ENCODE data around the gene ZIM2. TPM values are rescaled to one million over a fixed set of nuclear protein-coding genes. Genes with fewer than 3 reads are reported as not detected.

The ZIM2 gene
- total and polyA plus RNA-seq, 9 of the 15 experiments (the other 6 are each of a cell fraction or from before 2014, with no cell fraction given) = not detected

GRCh38 chr19:56832352-56832928 lies 8.1 kb downstream of the ZIM2 start:
- Histone ChIP-seq H3K4me3 (no peak overlapping the region), H3K9me3 (replicated peaks; ENCODE audit: control insufficient read depth, insufficient read depth, low read depth, low read length) (no peaks in the 10 kb centered on the region; the same call in 1 of the 2 replicates), H3K36me3 (ENCODE audit: control insufficient read depth, insufficient read depth, low read length) (no peaks in the 10 kb centered on the region), H4K20me1 (replicated peaks; ENCODE audit: control insufficient read depth, insufficient read depth, low read length) (no peaks in the 10 kb centered on the region), H3K27me3 (ENCODE audit: control insufficient read depth in 2 of 2, insufficient read depth in 2 of 2, low read length in 2 of 2) (no peaks in the 10 kb centered on the region), H3K9me1 (ENCODE audit: control insufficient read depth, insufficient read depth, low read length) (no peaks in the 10 kb centered on the region), H3K4me1 (replicated peaks in 1 of 2; ENCODE audit: control insufficient read depth in 2 of 2, insufficient read depth in 2 of 2, low read length in 2 of 2) (no peaks in the 10 kb centered on the region), H3K4me2 (ENCODE audit: insufficient read depth, low read length) (no peak overlapping the region), H3K9ac (ENCODE audit: insufficient read depth in 1 of 2, low read depth in 2 of 2, low read length in 2 of 2) (no peak overlapping the region), H3K27ac (ENCODE audit: extremely low read depth, low read depth, low read length) (no peak overlapping the region), H2AFZ (ENCODE audit: low read depth, low read length) (no peak overlapping the region), H3K79me2 (ENCODE audit: control insufficient read depth, insufficient read depth, low read length) (no peaks in the 10 kb centered on the region)
- in situ Hi-C loops (cut with MboI) = no loop called here
- intact Hi-C loops (cut with micrococcal nuclease) = no loop called here
- POLR2A ChIA-PET = no interaction called here
- BruUV-seq (replicated peaks) = no TSS peak
- FAIRE-seq = no peak
- WGBS (ENCODE audit: insufficient coverage, low coverage, missing lambda C conversion rate) = 0% methylated on average over 5 of the region's 5 CpGs
- no peak for ATAC-seq
- CTCF ChIA-PET (ENCODE audit: low intra/inter-chr PET ratio) = no interaction called here
- TF ChIP-seq ARID2 (IDR thresholded peaks at IDR 0.05) (no peak), OTX1 (CRISPR knock-in tag; IDR thresholded peaks at IDR 0.05) (no peak), HDAC6 (IDR thresholded peaks at IDR 0.05; ENCODE audit: low read depth, low read length) (no peak), ZNF75A (CRISPR knock-in tag; IDR thresholded peaks at IDR 0.05) (no peak), E2F6 (IDR thresholded peaks at IDR 0.05; ENCODE audit: borderline replicate concordance in 1 of 2, extremely low read depth in 1 of 2, insufficient read depth in 1 of 2, insufficient read length in 1 of 2, low read depth in 1 of 2, low read length in 1 of 2, poor library complexity in 1 of 2, severe bottlenecking in 1 of 2) (no peak), ZNF699 (CRISPR knock-in tag; IDR thresholded peaks at IDR 0.05; ENCODE audit: insufficient replicate concordance) (no peak), FOXO4 (CRISPR knock-in tag; IDR thresholded peaks at IDR 0.05) (no peak), TGIF2 (CRISPR knock-in tag; IDR thresholded peaks at IDR 0.05) (no peak), SIRT6 (IDR thresholded peaks at IDR 0.05; ENCODE audit: low read depth, low read length) (no peak)
- no peak for DNase-seq (ENCODE audit: extremely low read depth in 1 of 4, low spot score in 3 of 4)
